IPS DF 19.7 (cell line): ENCODE results near the gene NHLRC4.

Source experiments
- DNase-seq: peaks from one replicate; pipeline ENCODE4 v3.0.0-alpha.2; 2013; ENCODE audit warnings: low read depth, low spot score

Gene NHLRC4, protein sequence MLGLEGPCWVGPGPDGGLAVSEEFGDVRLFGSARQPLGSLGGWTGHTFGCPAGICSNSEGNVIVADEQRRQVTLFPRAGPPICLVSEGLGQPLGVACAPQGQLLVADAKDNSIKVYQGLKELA

DNA sequence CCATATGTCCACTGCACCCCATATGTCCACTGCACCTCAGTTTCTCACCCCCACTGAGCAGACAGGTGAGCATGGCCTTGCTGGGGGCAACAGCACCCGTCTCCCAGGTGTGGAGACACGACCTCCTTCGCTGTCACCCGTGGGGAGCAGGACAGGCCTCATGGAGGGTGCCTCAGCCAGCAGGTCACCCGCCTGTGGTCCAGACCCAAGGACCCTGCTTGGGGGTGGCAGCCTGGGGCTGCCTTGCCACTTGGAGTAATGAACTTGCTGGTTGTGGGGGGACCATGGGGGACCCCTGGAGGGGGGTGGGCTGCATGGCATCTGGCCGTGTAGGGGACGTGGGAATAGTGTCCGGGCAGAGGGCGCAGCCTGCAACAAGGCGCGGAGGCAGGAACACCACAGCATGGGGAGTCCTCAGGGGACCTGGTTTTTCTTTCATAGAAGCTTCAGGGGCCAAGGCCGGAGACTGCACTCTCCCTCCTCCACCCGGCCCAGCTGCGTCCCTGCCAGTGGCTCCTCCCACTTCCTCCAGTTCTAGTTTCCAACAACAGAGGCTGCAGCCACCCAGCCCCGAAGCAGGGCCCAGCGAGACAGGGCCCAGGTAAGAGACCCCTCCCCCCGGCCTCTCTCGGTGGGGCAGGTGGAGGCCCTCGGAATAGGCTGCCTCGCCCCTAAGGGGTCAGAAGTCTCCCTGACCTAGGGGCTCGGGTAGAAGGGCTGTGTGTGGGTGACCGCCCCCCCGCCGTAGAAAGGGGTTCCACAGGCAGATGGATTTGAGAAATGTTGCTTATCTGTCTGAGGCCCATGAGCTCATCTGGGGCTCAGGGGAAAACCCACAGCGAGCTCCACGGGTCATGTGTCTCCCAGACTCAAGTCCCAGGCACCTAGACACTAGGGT is at the start of gene NHLRC4:
Gene NHLRC4, plus strand, starts transcription at position 531 of the 898 bp plus-strand sequence. CDS start 1,043 bp downstream, outside the sequence.
- no peak for DNase-seq

DNA sequence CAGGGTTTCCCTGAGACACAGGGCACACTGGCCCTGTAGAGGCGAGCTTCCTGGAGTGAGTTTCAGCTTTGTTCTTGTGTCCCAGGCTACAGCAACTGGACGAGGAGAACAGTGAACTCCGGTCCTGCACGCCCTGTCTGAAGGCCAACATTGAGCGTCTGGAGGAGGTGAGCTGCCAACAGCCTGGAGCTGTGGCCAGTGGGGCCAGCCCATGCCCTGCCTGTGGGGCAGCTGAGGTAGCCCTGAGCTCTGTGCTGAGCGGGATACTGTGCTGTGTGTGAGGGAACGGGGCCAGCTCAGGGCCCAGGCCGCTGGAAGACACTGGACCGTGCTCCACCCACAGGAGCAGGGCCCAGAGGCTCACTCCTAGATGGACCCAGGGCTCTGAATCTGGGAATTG is 47.9 kb upstream of the NHLRC4 start:
- DNase-seq = no peak

- DNase-seq = no peak
Observed at GRCh38 chr16:519425-519824, 47.4 kb upstream of the NHLRC4 start.

GRCh38 chr16:519841-520687 is 46.7 kb upstream of the NHLRC4 start:
- no peak for DNase-seq

GRCh38 chr16:520847-521246 is 46.0 kb upstream of the NHLRC4 start:
- DNase-seq = no peak

GRCh38 chr16:521381-522210 is 45.2 kb upstream of the NHLRC4 start:
- no peak for DNase-seq

DNA sequence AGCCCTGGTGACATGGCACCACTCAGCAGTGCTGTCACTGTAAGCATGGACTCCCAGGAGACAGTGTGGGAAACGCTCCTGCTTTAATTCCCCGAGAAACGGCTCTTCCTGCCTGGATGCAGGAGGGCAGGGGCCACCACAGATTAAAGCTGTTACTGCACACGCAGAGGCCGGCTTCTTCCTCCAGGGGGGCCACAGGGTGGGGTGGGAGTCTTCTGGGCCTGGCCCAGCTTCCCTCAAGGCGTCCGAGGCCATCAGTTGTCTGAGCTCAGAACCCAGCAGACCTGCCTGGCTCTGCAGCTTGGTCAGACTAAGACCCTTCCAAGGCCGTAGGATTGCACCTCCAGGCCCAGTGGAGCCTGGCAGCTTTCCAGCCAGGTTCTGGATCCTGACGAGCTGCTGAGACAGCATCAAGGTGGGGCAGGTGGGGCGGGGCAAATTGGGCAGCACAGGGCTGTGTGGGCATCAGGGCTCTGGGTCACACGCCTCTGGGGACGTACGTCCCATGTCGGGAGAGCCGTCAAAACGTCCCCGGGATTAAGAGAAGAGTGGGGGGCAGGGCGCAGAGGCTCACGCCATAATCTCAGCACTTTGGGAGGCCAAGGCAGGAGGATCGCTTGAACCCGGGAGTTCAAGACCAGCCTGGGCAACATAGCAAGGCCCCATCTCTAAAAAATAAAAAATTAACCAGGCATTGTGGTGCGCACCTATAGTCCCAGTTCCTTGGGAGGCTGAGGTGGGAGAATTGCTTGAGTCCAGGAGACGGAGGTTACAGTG is 44.3 kb upstream of the NHLRC4 start:
- DNase-seq = no peak

GRCh38 chr16:523097-523741 is 43.6 kb upstream of the NHLRC4 start:
- no peak for DNase-seq

- DNase-seq = no peak
Observed at GRCh38 chr16:524274-525040, 42.3 kb upstream of the NHLRC4 start.

DNA sequence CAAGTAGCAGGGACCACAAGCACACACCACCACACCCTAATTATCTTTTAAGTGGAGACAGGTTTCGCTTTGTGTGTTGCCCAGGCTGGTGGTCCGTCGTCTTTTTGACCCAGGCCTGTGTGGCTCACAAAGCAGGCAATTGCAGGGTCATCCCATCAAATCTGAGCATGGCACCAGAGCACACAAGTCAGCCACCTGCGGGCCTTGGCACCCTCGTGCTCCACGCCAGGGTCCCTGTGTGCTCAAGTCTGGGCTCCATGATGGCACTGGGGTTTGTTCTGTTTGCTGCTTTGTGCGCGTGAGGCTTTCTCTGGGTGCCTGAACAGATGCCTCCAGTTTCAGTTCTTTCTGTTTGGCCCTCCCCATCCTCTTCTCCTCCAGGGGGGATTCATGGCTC is 41.7 kb upstream of the NHLRC4 start:
- no peak for DNase-seq

DNA sequence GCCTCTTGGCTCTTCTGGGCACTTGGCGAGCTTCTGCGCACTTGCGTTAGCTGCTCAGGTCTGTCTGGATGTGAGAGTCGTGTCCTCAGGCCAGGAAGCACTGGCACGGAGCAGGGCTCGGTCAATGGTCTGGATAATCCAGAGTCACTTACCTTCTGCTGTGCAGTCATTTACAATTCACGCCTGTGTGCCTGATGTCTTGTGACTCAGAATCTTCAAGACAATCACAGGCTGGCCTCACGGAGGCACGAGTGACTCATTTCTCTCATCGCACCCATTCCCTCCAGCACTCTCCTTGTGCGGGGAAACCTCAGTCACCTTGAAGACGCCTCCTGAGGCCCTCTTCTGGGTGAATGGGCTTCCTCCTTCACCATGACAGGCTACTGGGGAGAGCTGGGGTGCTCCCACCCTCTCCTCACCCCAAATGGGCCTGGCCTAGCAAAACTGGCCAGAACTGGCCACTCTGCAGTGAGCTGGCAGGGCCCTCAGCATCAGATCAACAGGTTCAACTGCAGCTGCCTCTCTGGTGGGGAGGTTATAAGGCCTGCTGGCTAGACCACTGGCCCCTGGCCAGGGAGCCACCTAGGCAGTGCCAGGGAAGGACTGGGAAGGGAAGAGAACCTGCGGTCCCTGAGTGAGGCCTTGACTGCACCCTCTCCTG is 41.2 kb upstream of the NHLRC4 start:
- DNase-seq = no peak

- no peak for DNase-seq
Observed at GRCh38 chr16:526181-527014, 40.4 kb upstream of the NHLRC4 start.

- no peak for DNase-seq
Observed at GRCh38 chr16:527015-527903, 39.5 kb upstream of the NHLRC4 start, which contains the start of gene CAPN15. Gene CAPN15 (plus strand): TSS chr16:527712. CDS start chr16:546839, 19,127 bp downstream.

GRCh38 chr16:528111-529011 is 38.4 kb upstream of the NHLRC4 start:
- DNase-seq = no peak

DNA sequence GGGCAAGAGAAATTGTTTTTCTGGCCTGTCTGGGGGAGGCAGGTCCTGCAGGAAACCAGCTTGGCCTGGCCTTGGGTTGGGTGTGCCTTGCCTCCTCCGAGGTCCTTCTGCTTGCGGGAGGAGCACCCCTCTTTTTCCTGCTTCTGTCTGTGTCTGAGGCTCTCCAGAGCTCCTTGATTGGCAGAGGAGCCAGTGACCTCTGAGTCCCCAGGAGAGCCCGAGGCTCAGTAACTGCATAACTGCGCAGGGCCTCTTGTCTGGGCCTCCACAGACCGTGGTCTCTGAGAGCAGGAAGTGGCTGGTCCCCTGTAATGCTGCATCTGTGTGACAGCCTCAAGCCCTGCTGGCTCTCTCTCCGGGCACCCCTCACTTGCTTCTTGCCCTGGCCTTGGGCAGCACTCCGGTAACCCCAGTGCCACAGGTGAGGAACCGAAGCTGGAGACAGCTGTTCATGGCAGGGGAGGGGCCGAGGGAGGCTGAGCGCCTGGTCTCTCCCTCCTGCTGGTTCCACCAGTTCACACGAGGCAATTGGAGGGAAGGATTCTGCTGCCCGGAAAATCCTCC is 37.7 kb upstream of the NHLRC4 start:
- DNase-seq = no peak
